Mesendoderm (in vitro differentiated cells): ENCODE data around the gene RASA1.

ENCODE experiments used
- DNase-seq: peaks from one replicate; pipeline ENCODE4 v3.0.0; 2013
- H2AK5ac ChIP-seq: 2 replicates; pipeline ENCODE4 v1.6.1; 2013; ENCODE audit warnings: low read length, inconsistent platforms
- H2BK120ac ChIP-seq: 2 replicates; pipeline ENCODE4 v1.6.1; 2013; ENCODE audit warnings: low read depth, mild to moderate bottlenecking, low read length, moderate library complexity, mixed read lengths
- H2BK15ac ChIP-seq: replicated peaks from 2 replicates; pipeline ENCODE4 v1.6.1; 2013; ENCODE audit warnings: low read depth, mild to moderate bottlenecking, moderate library complexity
- H2BK5ac ChIP-seq: 2 replicates; pipeline ENCODE4 v1.6.1; 2013; ENCODE audit warnings: low read length, inconsistent platforms
- H3K18ac ChIP-seq: 2 replicates; pipeline ENCODE4 v1.6.1; 2013; ENCODE audit warnings: mild to moderate bottlenecking, low read length, mixed read lengths
- H3K23ac ChIP-seq: one replicate; pipeline ENCODE4 v1.6.1; 2013; ENCODE audit warnings: low read length
- H3K27ac ChIP-seq: 2 replicates; pipeline ENCODE4 v1.5.1; 2013; ENCODE audit warnings: low read depth, mild to moderate bottlenecking, inconsistent platforms, low read length, moderate library complexity
- H3K27me3 ChIP-seq: 2 replicates; pipeline ENCODE4 v1.6.1; 2013; ENCODE audit warnings: low read length, control low read depth, mild to moderate bottlenecking, inconsistent platforms; ENCODE audit not compliant: insufficient read depth, poor library complexity
- H3K36me3 ChIP-seq: 2 replicates; pipeline ENCODE4 v1.6.1; 2013; ENCODE audit warnings: low read length, inconsistent platforms; ENCODE audit not compliant: control insufficient read depth, insufficient read depth
- H3K4ac ChIP-seq: one replicate; pipeline ENCODE4 v1.6.1; 2013; ENCODE audit warnings: low read depth, mild to moderate bottlenecking, low read length, moderate library complexity
- H3K4me1 ChIP-seq: 2 replicates; pipeline ENCODE4 v1.6.1; 2013; ENCODE audit warnings: low read depth, low read length, inconsistent platforms; ENCODE audit not compliant: control insufficient read depth
- H3K4me2 ChIP-seq: 2 replicates; pipeline ENCODE4 v1.6.1; 2013; ENCODE audit warnings: low read length
- H3K4me3 ChIP-seq: 2 replicates; pipeline ENCODE4 v1.5.1; 2013; ENCODE audit warnings: mild to moderate bottlenecking, low read length
- H3K56ac ChIP-seq: one replicate; pipeline ENCODE4 v1.6.1; 2013; ENCODE audit warnings: low read length
- H3K79me1 ChIP-seq: 2 replicates; pipeline ENCODE4 v1.6.1; 2013; ENCODE audit warnings: low read length, inconsistent platforms
- H3K79me2 ChIP-seq: 2 replicates; pipeline ENCODE4 v1.6.1; 2013; ENCODE audit warnings: mild to moderate bottlenecking, low read length; ENCODE audit not compliant: control insufficient read depth, insufficient read depth
- H3K9ac ChIP-seq: 2 replicates; pipeline ENCODE4 v1.6.1; 2013; ENCODE audit warnings: low read length, inconsistent platforms
- H4K5ac ChIP-seq: one replicate; pipeline ENCODE4 v1.6.1; 2013; ENCODE audit warnings: low read length
- H4K8ac ChIP-seq: one replicate; pipeline ENCODE4 v1.6.1; 2013; ENCODE audit warnings: low read depth, mild to moderate bottlenecking, control low read depth, low read length, moderate library complexity
- WGBS: extraction: QIAGEN DNeasy Blood & Tissue Kit; methylation state at CpG from one replicate; pipeline ENCODE4 v1.1.7; 2013; ENCODE audit warnings: low lambda C conversion rate, missing lambda C conversion rate; ENCODE audit not compliant: insufficient coverage; ENCODE audit errors: extremely low coverage; 5-methylcytosine and 5-hydroxymethylcytosine counted together

The RASA1 gene

DNA sequence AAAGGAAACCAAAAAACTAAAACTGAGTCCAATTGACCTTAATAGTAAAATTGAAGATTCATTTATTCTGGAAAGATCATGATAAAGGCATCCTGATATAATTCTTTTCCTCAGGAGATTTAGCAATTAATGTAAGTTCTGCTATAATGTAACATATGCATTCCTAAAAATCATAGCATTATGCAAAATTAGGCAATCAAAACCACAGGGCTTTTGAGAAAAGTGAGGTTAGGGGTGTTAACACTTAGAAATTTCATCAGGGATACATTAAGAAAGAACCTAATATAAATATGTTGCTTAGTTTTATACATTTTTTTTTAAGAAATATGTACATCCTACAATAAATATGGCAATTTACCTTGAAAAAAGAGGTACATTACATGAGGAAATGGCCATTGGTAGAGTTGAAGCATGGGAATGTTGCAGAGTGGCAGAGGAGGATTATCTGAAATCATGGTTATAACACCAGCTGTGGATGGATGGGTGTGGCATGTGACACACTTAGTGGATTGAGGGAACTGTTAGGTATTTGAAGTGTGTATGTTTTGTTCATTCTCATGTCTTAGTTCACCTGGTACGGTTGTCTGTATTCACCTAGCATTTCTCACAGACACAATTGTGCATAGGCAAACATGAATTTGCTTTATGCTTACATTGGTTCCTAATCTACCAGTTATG lies 94.0 kb downstream of the RASA1 start:
- Histone ChIP-seq H3K4ac (no peak overlapping the region), H3K9ac (no peak overlapping the region), H2AK5ac (no peak overlapping the region), H3K18ac (no peak overlapping the region), H3K27ac (no peak overlapping the region), H3K4me1 (no peaks in the 10 kb centered on the region), H4K5ac (no peak overlapping the region), H3K79me1 (no peaks in the 10 kb centered on the region), H2BK15ac (no peak overlapping the region), H3K4me2 (no peak overlapping the region), H3K56ac (no peak overlapping the region), H2BK5ac (no peak overlapping the region), H4K8ac (no peak overlapping the region), H3K27me3 (no peaks in the 10 kb centered on the region), H3K79me2 (no peaks in the 10 kb centered on the region), H3K36me3 (no peaks in the 10 kb centered on the region), H3K4me3 (no peak overlapping the region), H3K23ac (no peak overlapping the region), H2BK120ac (no peak overlapping the region)
- no CpG with 5 or more reads among the region's 1 CpG for WGBS
- DNase-seq: no peak

DNA sequence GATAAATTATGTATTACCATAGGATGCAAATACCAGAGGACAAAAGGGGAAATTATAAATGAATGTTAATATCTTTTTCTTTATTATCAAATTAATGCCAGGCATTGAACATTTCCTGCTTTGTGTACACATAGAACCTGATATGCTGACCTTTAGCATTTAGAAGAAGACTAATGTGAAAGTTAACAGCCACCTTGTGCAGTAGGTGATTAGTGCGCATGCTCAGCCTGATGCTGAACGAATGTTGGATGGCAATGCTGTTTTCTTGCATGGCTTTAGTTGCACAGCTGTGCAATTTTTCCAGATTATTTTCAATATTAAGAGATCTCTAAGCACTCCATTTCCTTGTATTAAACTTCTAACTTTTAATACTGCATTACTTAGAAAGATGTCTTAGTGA lies 99.6 kb downstream of the RASA1 start:
- no peak overlapping the region for H3K27ac ChIP-seq
- H3K4me1 ChIP-seq: no peaks in the 10 kb centered on the region
- H3K79me1 ChIP-seq: no peaks in the 10 kb centered on the region
- H3K4me3 ChIP-seq: no peak overlapping the region
- no peak overlapping the region for H4K8ac ChIP-seq
- no peak overlapping the region for H3K4me2 ChIP-seq
- H4K5ac ChIP-seq: no peak overlapping the region
- no peaks in the 10 kb centered on the region for H3K36me3 ChIP-seq
- H3K18ac ChIP-seq: no peak overlapping the region
- H2AK5ac ChIP-seq: no peak overlapping the region
- no peak overlapping the region for H3K4ac ChIP-seq
- H2BK15ac ChIP-seq: no peak overlapping the region
- DNase-seq: no peak
- no peak overlapping the region for H3K23ac ChIP-seq
- no peak overlapping the region for H3K56ac ChIP-seq
- no peak overlapping the region for H3K9ac ChIP-seq
- H3K27me3 ChIP-seq: no peaks in the 10 kb centered on the region
- WGBS: no CpG with 5 or more reads among the region's 2 CpGs
- H2BK5ac ChIP-seq: no peak overlapping the region
- H3K79me2 ChIP-seq: no peaks in the 10 kb centered on the region
- H2BK120ac ChIP-seq: no peak overlapping the region

DNA sequence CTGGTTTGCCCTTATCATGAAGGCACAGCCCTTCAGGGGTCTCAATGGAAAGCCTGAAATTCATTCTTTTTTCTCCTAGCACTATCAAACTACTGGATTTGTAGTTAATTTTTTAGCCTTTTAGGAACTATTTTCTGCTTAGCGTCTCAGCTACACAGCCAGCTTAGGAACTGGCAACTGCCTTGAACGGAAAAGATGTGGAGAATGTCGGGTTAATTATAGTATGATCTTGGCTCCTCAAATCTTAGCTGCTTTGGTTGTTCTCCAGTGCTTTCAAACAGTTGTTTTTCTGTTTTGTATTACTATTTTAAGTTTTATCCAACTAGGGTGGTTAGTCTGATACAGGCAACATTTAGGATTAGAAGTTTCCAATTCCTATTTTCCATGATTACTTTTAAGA lies 100.9 kb downstream of the RASA1 start:
- no peak for DNase-seq
- Histone ChIP-seq H4K8ac (no peak overlapping the region), H3K79me2 (no peaks in the 10 kb centered on the region), H4K5ac (no peak overlapping the region), H3K79me1 (no peaks in the 10 kb centered on the region), H3K4ac (no peak overlapping the region), H3K18ac (no peak overlapping the region), H3K4me3 (no peak overlapping the region), H3K27me3 (no peaks in the 10 kb centered on the region), H3K27ac (no peak overlapping the region), H3K4me1 (no peaks in the 10 kb centered on the region), H2BK120ac (no peak overlapping the region), H3K56ac (no peak overlapping the region), H2BK5ac (no peak overlapping the region), H2BK15ac (no peak overlapping the region), H2AK5ac (no peak overlapping the region), H3K36me3 (no peaks in the 10 kb centered on the region), H3K4me2 (no peak overlapping the region), H3K9ac (no peak overlapping the region), H3K23ac (no peak overlapping the region)
- no CpG with 5 or more reads among the region's 3 CpGs for WGBS

DNA sequence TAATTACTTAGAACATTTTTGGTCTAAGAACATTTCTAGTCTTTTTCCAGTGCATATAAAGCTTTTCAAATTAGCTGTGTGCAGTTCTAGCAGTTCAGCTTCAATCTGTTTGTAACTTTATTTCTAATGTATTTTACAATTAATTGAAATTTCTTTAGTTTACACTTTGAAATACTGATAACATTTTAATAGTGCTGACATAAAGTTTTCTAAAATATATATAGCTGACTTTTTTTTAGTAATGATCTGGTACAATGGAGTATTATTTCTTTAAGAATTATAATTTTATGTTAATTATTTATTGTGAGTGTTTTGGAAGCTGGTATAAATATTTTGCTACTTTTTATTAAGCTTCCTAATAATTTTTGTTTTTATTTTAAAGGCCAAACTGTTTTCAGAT lies 101.7 kb downstream of the RASA1 start:
- no peak overlapping the region for H3K4me2 ChIP-seq
- no peak overlapping the region for H3K27ac ChIP-seq
- H3K9ac ChIP-seq: no peak overlapping the region
- no peak for DNase-seq
- no peak overlapping the region for H3K23ac ChIP-seq
- H3K18ac ChIP-seq: no peak overlapping the region
- no peak overlapping the region for H3K4ac ChIP-seq
- H3K4me3 ChIP-seq: no peak overlapping the region
- no peaks in the 10 kb centered on the region for H3K4me1 ChIP-seq
- no peak overlapping the region for H2BK15ac ChIP-seq
- H3K27me3 ChIP-seq: no peaks in the 10 kb centered on the region
- no peak overlapping the region for H3K56ac ChIP-seq
- H2AK5ac ChIP-seq: no peak overlapping the region
- H3K79me1 ChIP-seq: no peaks in the 10 kb centered on the region
- H3K36me3 ChIP-seq: no peaks in the 10 kb centered on the region
- no peak overlapping the region for H2BK5ac ChIP-seq
- H2BK120ac ChIP-seq: no peak overlapping the region
- H3K79me2 ChIP-seq: no peaks in the 10 kb centered on the region
- H4K8ac ChIP-seq: no peak overlapping the region
- no peak overlapping the region for H4K5ac ChIP-seq

DNA sequence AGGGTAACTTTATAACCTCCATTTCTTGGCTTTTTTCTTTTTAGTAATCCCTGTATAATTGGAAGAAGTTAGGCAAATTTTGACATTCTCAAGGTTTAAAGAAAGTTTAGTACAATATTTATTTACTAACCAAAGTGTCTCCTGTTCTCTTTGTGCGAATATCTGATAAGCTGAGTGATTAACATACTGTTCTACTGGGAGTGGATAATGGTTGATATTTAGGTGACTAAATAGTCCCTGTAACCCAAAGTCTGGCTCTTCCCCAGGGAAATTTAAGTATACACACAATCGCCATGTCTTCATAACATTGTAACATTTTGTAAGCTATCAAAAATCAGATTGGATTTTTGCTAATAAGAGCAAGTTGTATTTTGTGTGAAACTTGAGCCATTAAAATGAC lies 105.0 kb downstream of the RASA1 start:
- H3K4me1 ChIP-seq: no peaks in the 10 kb centered on the region
- H3K9ac ChIP-seq: no peak overlapping the region
- WGBS: no CpG with 5 or more reads among the region's 2 CpGs
- no peak for DNase-seq
- H3K56ac ChIP-seq: no peak overlapping the region
- no peaks in the 10 kb centered on the region for H3K79me1 ChIP-seq
- H3K36me3 ChIP-seq: no peaks in the 10 kb centered on the region
- no peak overlapping the region for H4K8ac ChIP-seq
- H2AK5ac ChIP-seq: no peak overlapping the region
- no peak overlapping the region for H3K4ac ChIP-seq
- no peak overlapping the region for H3K27ac ChIP-seq
- no peak overlapping the region for H2BK15ac ChIP-seq
- H3K23ac ChIP-seq: no peak overlapping the region
- no peak overlapping the region for H3K4me3 ChIP-seq
- H2BK120ac ChIP-seq: no peak overlapping the region
- H4K5ac ChIP-seq: no peak overlapping the region
- H3K4me2 ChIP-seq: no peak overlapping the region
- no peaks in the 10 kb centered on the region for H3K27me3 ChIP-seq
- no peak overlapping the region for H2BK5ac ChIP-seq
- no peaks in the 10 kb centered on the region for H3K79me2 ChIP-seq
- no peak overlapping the region for H3K18ac ChIP-seq

DNA sequence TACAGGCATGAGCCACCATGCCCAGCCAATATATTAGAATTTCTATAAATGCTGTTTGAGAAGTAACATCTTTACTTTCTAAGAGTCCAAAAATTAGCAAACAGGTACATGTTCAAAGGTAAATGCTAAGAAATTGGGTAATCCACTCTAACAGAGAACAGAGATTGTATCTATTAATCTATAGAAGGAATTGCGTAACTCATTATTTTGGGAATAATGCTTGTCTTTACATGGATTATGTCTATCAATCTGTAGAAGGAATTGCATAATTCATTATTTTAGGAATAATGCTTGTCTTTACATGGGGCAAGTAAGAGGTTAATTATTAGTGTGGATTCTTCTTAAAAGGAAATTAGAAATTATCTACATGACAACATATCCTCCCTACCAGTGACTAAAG lies 114.5 kb downstream of the RASA1 start:
- no peak overlapping the region for H3K4me3 ChIP-seq
- no peak overlapping the region for H4K5ac ChIP-seq
- no peaks in the 10 kb centered on the region for H3K79me1 ChIP-seq
- H3K9ac ChIP-seq: no peak overlapping the region
- no peak overlapping the region for H4K8ac ChIP-seq
- H2BK15ac ChIP-seq: no peak overlapping the region
- H3K4me1 ChIP-seq: no peaks in the 10 kb centered on the region
- DNase-seq: no peak
- H2BK5ac ChIP-seq: no peak overlapping the region
- WGBS: no CpG with 5 or more reads among the region's 1 CpG
- H3K4me2 ChIP-seq: no peak overlapping the region
- no peak overlapping the region for H2BK120ac ChIP-seq
- no peak overlapping the region for H3K18ac ChIP-seq
- no peak overlapping the region for H3K4ac ChIP-seq
- H3K27me3 ChIP-seq: no peaks in the 10 kb centered on the region
- no peak overlapping the region for H3K56ac ChIP-seq
- no peak overlapping the region for H3K23ac ChIP-seq
- no peak overlapping the region for H2AK5ac ChIP-seq
- H3K27ac ChIP-seq: no peak overlapping the region
- no peaks in the 10 kb centered on the region for H3K36me3 ChIP-seq
- H3K79me2 ChIP-seq: no peaks in the 10 kb centered on the region
